ENCODE results near the gene FOXP3. TPM values are rescaled to one million over a fixed set of nuclear protein-coding genes. Genes with fewer than 3 reads are reported as not detected.

The FOXP3 gene
- total and polyA plus RNA-seq, 2 of the 8 experiments (the other 6 are each of a cell fraction or from before 2014, with no cell fraction given), result 0.37 to 0.54 TPM

- Histone ChIP-seq H3K27me3 (replicated peaks in 1 of 4; ENCODE audit: control insufficient read depth in 3 of 4, extremely low read depth in 1 of 4, insufficient read depth in 3 of 4, low read length in 3 of 4) (no peaks in the 10 kb centered on the region), H3K56ac (replicated peaks; ENCODE audit: insufficient read length, low read depth, low read length) (no peak overlapping the region), H3K36me3 (ENCODE audit: control insufficient read depth in 2 of 4, insufficient read depth in 4 of 4, low read length in 3 of 4) (no peaks in the 10 kb centered on the region), H4K20me1 (replicated peaks in 1 of 2; ENCODE audit: control insufficient read depth in 1 of 2, insufficient read depth in 2 of 2, low read length in 2 of 2) (no peaks in the 10 kb centered on the region), H2BK15ac (ENCODE audit: low read length) (no peak overlapping the region), H4K91ac (replicated peaks; ENCODE audit: insufficient read length, low read length) (no peak overlapping the region), H3K4me3 (ENCODE audit: extremely low read depth in 1 of 4, insufficient read depth in 2 of 4, low read depth in 3 of 4, low read length in 4 of 4) (no peak overlapping the region), H3K27ac (ENCODE audit: low read depth, low read length) (no peak overlapping the region), H3K4ac (replicated peaks; ENCODE audit: insufficient read length, low read depth, low read length) (no peak overlapping the region), H2BK20ac (ENCODE audit: low read length) (no peak overlapping the region), H3K18ac (ENCODE audit: extremely low read depth, low read length) (no peak overlapping the region), H3K23ac (ENCODE audit: insufficient read length) (no peak overlapping the region), H3K79me1 (ENCODE audit: low read depth, low read length) (no peaks in the 10 kb centered on the region), H2BK12ac (ENCODE audit: low read depth, low read length) (no peak overlapping the region), H3K79me2 (ENCODE audit: control insufficient read depth in 1 of 2, insufficient read depth in 2 of 2, low read length in 2 of 2) (no peaks in the 10 kb centered on the region), H2AFZ (ENCODE audit: low read length) (no peak overlapping the region), H3K4me2 (ENCODE audit: insufficient read depth in 1 of 2, low read depth in 2 of 2, low read length in 2 of 2) (no peak overlapping the region), H3K23me2 (ENCODE audit: low read depth, low read length) (no peaks in the 10 kb centered on the region), H4K5ac (ENCODE audit: insufficient read length, low read depth, low read length) (no peak overlapping the region), H3K4me1 (replicated peaks in 1 of 4; ENCODE audit: control insufficient read depth in 3 of 4, insufficient read depth in 4 of 4, low read length in 3 of 4) (peaks cover 0 to 9% (median 2%) of the 10 kb centered on the region in 4 experiments; a peak in 2 of 7 replicates), H2BK5ac (ENCODE audit: low read depth, low read length) (no peak overlapping the region), H4K8ac (ENCODE audit: extremely low read depth, insufficient read depth, low read length) (no peak overlapping the region), H3K14ac (ENCODE audit: insufficient read length) (no peak overlapping the region), H3K9me3 (ENCODE audit: insufficient read depth in 2 of 2, low read depth in 1 of 2, low read length in 1 of 2) (no peaks in the 10 kb centered on the region), H2AK5ac (ENCODE audit: low read depth, low read length) (no peak overlapping the region), H2BK120ac (replicated peaks; ENCODE audit: low read depth, low read length) (no peak overlapping the region), H3K9ac (replicated peaks in 1 of 4; ENCODE audit: extremely low read depth in 1 of 4, low read depth in 3 of 4, low read length in 3 of 4) (no peak overlapping the region)
- ChIA-PET CTCF (ENCODE audit: partially characterized antibody) (no interaction called here), POLR2A (ENCODE audit: partially characterized antibody) (no interaction called here)
- DNase-seq (ENCODE audit: low read depth in 1 of 2, low spot score in 2 of 2) (no peak), FAIRE-seq (no peak)
- WGBS, 2 experiments (ENCODE audit: extremely low coverage in 1 of 2, insufficient coverage in 1 of 2, insufficient read length in 1 of 2, insufficient replicate concordance in 2 of 2, low coverage in 1 of 2, low lambda C conversion rate in 2 of 2, missing lambda C conversion rate in 1 of 2), result no CpG with 5 or more reads among the region's 2 CpGs
- TF ChIP-seq HDAC6 (IDR thresholded peaks at IDR 0.05; ENCODE audit: low read depth, low read length) (no peak), RBBP5 (IDR thresholded peaks at IDR 0.05; ENCODE audit: borderline replicate concordance, low read depth, low read length) (no peak), MAX (IDR thresholded peaks at IDR 0.05) (no peak), CBX8 (IDR thresholded peaks at IDR 0.05; ENCODE audit: borderline replicate concordance, low read depth, low read length) (no peak), KDM1A (IDR thresholded peaks at IDR 0.05; ENCODE audit: borderline replicate concordance, low read length) (no peak), TAF1 (IDR thresholded peaks at IDR 0.05; ENCODE audit: low read depth, low read length) (no peak), ATF3 (IDR thresholded peaks at IDR 0.05; ENCODE audit: insufficient read depth, low read depth, low read length) (no peak), BRCA1 (IDR thresholded peaks at IDR 0.05; ENCODE audit: low read depth, low read length) (no peak), SIN3A (conservative IDR thresholded peaks at IDR 0.05 in 1 of 2, IDR thresholded peaks at IDR 0.05 in 1 of 2; ENCODE audit: low read depth in 1 of 2, low read length in 2 of 2) (no peak), POLR2A (IDR thresholded peaks at IDR 0.05; ENCODE audit: control extremely low read depth in 1 of 2, low read depth in 2 of 2, low read length in 2 of 2) (no peak), NANOG (IDR thresholded peaks at IDR 0.05; ENCODE audit: insufficient read depth, low read depth, low read length, poor library complexity, severe bottlenecking) (no peak), ATF2 (IDR thresholded peaks at IDR 0.05; ENCODE audit: low read length) (no peak)
These were observed 52.3 kb downstream of the FOXP3 start for GRCh38 chrX:49212209-49212608.

All from H1 (cell line).